ENCODE measurements around the gene C4A. TPM values are rescaled to one million over a fixed set of nuclear protein-coding genes. Genes with fewer than 3 reads are reported as not detected.

C4A gene
- total RNA-seq, 1 donor from 2014 or later = 4.6 TPM

- Histone ChIP-seq H3K79me2 (ENCODE audit: insufficient read depth, low read length) (peaks cover 49% of the 10 kb centered on the region), H3K27ac (ENCODE audit: low read depth, low read length) (peak overlapping the region; percentile 92), H4K20me1 (ENCODE audit: insufficient read depth, low read length) (peaks cover 15% of the 10 kb centered on the region), H3K27me3 (ENCODE audit: insufficient read depth, low read length) (no peaks in the 10 kb centered on the region), H2AFZ (ENCODE audit: low read depth, low read length) (peak overlapping the region; percentile 73), H3K4me3 (ENCODE audit: insufficient read depth, low read depth, low read length) (peak overlapping the region; percentile 87), H3K9me3 (ENCODE audit: insufficient read depth, low read depth, low read length) (no peaks in the 10 kb centered on the region), H3K4me1 (ENCODE audit: insufficient read depth, low read length) (peaks cover 35% of the 10 kb centered on the region), H3K36me3 (ENCODE audit: insufficient read depth, low read length) (peaks cover 13% of the 10 kb centered on the region), H3K9ac (ENCODE audit: low read length) (peak overlapping the region; percentile 90), H3K4me2 (ENCODE audit: low read length) (peak overlapping the region; percentile 99)
- DNase-seq (ENCODE audit: low read depth) (no peak), FAIRE-seq (no peak)
- Mint-ChIP-seq H3K4me1 (ENCODE audit: low read depth, unreplicated experiment) (peaks cover 20% of the 10 kb centered on the region), H3K9me3 (ENCODE audit: unreplicated experiment) (no peaks in the 10 kb centered on the region), H3K27me3 (ENCODE audit: low read depth, unreplicated experiment) (no peaks in the 10 kb centered on the region), H3K27ac (ENCODE audit: unreplicated experiment) (peak overlapping the region; percentile 98), H3K4me3 (ENCODE audit: unreplicated experiment) (peak overlapping the region; percentile 93), H3K36me3 (ENCODE audit: low read depth, unreplicated experiment) (peaks cover 25% of the 10 kb centered on the region)
- TF ChIP-seq CTCF (IDR thresholded peaks at IDR 0.05; ENCODE audit: insufficient read depth, low read depth, low read length) (no peak), EZH2 (IDR thresholded peaks at IDR 0.05; ENCODE audit: insufficient read depth, low read length) (no peak)
Measured at GRCh38 chr6:31971279-31971992, 10.4 kb upstream of the C4A start.

- Histone ChIP-seq H3K4me2 (ENCODE audit: low read length) (peak within 1 kb of the TSS; percentile 99), H3K27ac (ENCODE audit: low read depth, low read length) (peak within 1 kb of the TSS; percentile 92), H3K9ac (ENCODE audit: low read length) (peak within 1 kb of the TSS; percentile 90), H3K4me3 (ENCODE audit: insufficient read depth, low read depth, low read length) (peak within 1 kb of the TSS; percentile 87), H2AFZ (ENCODE audit: low read depth, low read length) (peak within 1 kb of the TSS; percentile 73), H3K36me3 (ENCODE audit: insufficient read depth, low read length) (peaks cover 7% of the 10 kb centered on the region), H3K9me3 (ENCODE audit: insufficient read depth, low read depth, low read length) (no peaks in the 10 kb centered on the region), H3K27me3 (ENCODE audit: insufficient read depth, low read length) (no peaks in the 10 kb centered on the region), H3K79me2 (ENCODE audit: insufficient read depth, low read length) (peaks cover 49% of the 10 kb centered on the region), H3K4me1 (ENCODE audit: insufficient read depth, low read length) (peaks cover 35% of the 10 kb centered on the region), H4K20me1 (ENCODE audit: insufficient read depth, low read length) (peaks cover 12% of the 10 kb centered on the region)
- TF ChIP-seq EZH2 (IDR thresholded peaks at IDR 0.05; ENCODE audit: insufficient read depth, low read length) (no peak), CTCF (IDR thresholded peaks at IDR 0.05; ENCODE audit: insufficient read depth, low read depth, low read length) (no peak)
- H3K27ac Mint-ChIP-seq (ENCODE audit: unreplicated experiment) = peak within 1 kb of the TSS; percentile 98
- FAIRE-seq (no peak), DNase-seq (ENCODE audit: low read depth) (peak; percentile 99)
- H3K4me3 Mint-ChIP-seq (ENCODE audit: unreplicated experiment) = peak within 1 kb of the TSS; percentile 93
- H3K27me3 Mint-ChIP-seq (ENCODE audit: low read depth, unreplicated experiment) = no peaks in the 10 kb centered on the region
- peaks cover 20% of the 10 kb centered on the region for H3K4me1 Mint-ChIP-seq (ENCODE audit: low read depth, unreplicated experiment)
- no peaks in the 10 kb centered on the region for H3K9me3 Mint-ChIP-seq (ENCODE audit: unreplicated experiment)
- peaks cover 25% of the 10 kb centered on the region for H3K36me3 Mint-ChIP-seq (ENCODE audit: low read depth, unreplicated experiment)
Measured at GRCh38 chr6:31971993-31972708, 9.7 kb upstream of the C4A start, which contains the start of gene DXO. TSS of gene DXO (minus strand) at chr6:31972138. CDS start at chr6:31971675, 463 bp downstream.

Measured in astrocyte (in vitro differentiated cells and primary cell).